ENCODE results near the gene NFYC. TPM values are rescaled to one million over a fixed set of nuclear protein-coding genes. Genes with fewer than 3 reads are reported as not detected.
A peak's percentile ranks its signal among the peaks of the same experiment; 100 is the strongest.

NFYC gene
- 124 and 130 TPM in 2 replicates for total RNA-seq
- 143 and 149 TPM in 2 replicates for polyA plus RNA-seq

- no peaks in the 10 kb centered on the region for H3K9me3 ChIP-seq (ENCODE audit: low read depth)
- H3K4me3 ChIP-seq = peak within 1 kb of the TSS; percentile 94
- peak within 1 kb of the TSS; percentile 100 for H3K27ac ChIP-seq
- H3K4me1 ChIP-seq (ENCODE audit: low read depth) = peaks cover 14% of the 10 kb centered on the region
- DNase-seq (ENCODE audit: low read depth in 1 of 2, low spot score in 1 of 2) = peak; percentile 99 to 100
- H3K27me3 ChIP-seq = no peaks in the 10 kb centered on the region
- TF ChIP-seq CTCF (IDR thresholded peaks at IDR 0.05; ENCODE audit: low read depth, low read length) = no peak
- peaks cover 3% of the 10 kb centered on the region for H3K36me3 ChIP-seq
Measured at GRCh38 chr1:40691538-40692428, at the start of gene NFYC. TSS of gene NFYC (plus strand) at chr1:40691704. CDS start at chr1:40738844, 47,140 bp downstream.

GRCh38 chr1:40645118-40645680 is 46.3 kb upstream of the NFYC start:
- Histone ChIP-seq H3K9me3 (ENCODE audit: low read depth) (no peaks in the 10 kb centered on the region), H3K4me1 (ENCODE audit: low read depth) (peaks cover 2% of the 10 kb centered on the region), H3K27me3 (no peaks in the 10 kb centered on the region), H3K36me3 (no peaks in the 10 kb centered on the region), H3K4me3 (no peak overlapping the region), H3K27ac (no peak overlapping the region)
- no peak for DNase-seq (ENCODE audit: low read depth in 1 of 2, low spot score in 1 of 2)
- TF ChIP-seq CTCF (IDR thresholded peaks at IDR 0.05; ENCODE audit: low read depth, low read length) = no peak

GRCh38 chr1:40646315-40646714 is 45.2 kb upstream of the NFYC start:
- no peak overlapping the region for H3K27ac ChIP-seq
- H3K36me3 ChIP-seq = no peaks in the 10 kb centered on the region
- H3K9me3 ChIP-seq (ENCODE audit: low read depth) = no peaks in the 10 kb centered on the region
- H3K4me1 ChIP-seq (ENCODE audit: low read depth) = peaks cover 5% of the 10 kb centered on the region
- DNase-seq (ENCODE audit: low read depth in 1 of 2, low spot score in 1 of 2) = peak in 1 of 2 donors; percentile 32
- H3K4me3 ChIP-seq = no peak overlapping the region
- no peak for TF ChIP-seq CTCF (IDR thresholded peaks at IDR 0.05; ENCODE audit: low read depth, low read length)
- H3K27me3 ChIP-seq = no peaks in the 10 kb centered on the region

GRCh38 chr1:40648200-40648599 is 43.3 kb upstream of the NFYC start:
- Histone ChIP-seq H3K36me3 (no peaks in the 10 kb centered on the region), H3K4me1 (ENCODE audit: low read depth) (peaks cover 13% of the 10 kb centered on the region), H3K27ac (no peak overlapping the region), H3K27me3 (no peaks in the 10 kb centered on the region), H3K9me3 (ENCODE audit: low read depth) (no peaks in the 10 kb centered on the region), H3K4me3 (no peak overlapping the region)
- no peak for DNase-seq (ENCODE audit: low read depth in 1 of 2, low spot score in 1 of 2)
- no peak for TF ChIP-seq CTCF (IDR thresholded peaks at IDR 0.05; ENCODE audit: low read depth, low read length)

- no peaks in the 10 kb centered on the region for H3K36me3 ChIP-seq
- no peaks in the 10 kb centered on the region for H3K9me3 ChIP-seq (ENCODE audit: low read depth)
- H3K4me3 ChIP-seq = no peak overlapping the region
- no peak for DNase-seq (ENCODE audit: low read depth in 1 of 2, low spot score in 1 of 2)
- no peak for TF ChIP-seq CTCF (IDR thresholded peaks at IDR 0.05; ENCODE audit: low read depth, low read length)
- H3K27ac ChIP-seq = no peak overlapping the region
- H3K27me3 ChIP-seq = no peaks in the 10 kb centered on the region
- peaks cover 13% of the 10 kb centered on the region for H3K4me1 ChIP-seq (ENCODE audit: low read depth)
Measured at GRCh38 chr1:40648928-40649591, 42.4 kb upstream of the NFYC start.
